Subcutaneous abdominal adipose tissue (tissue), 5 donors: ENCODE results near the gene ACO1.

Experiments used
- H3K27ac ChIP-seq: one replicate; pipeline ENCODE4 v1.7.0; 2013; ENCODE audit warnings: low read depth, mild to moderate bottlenecking, inconsistent platforms, low read length, moderate library complexity
- H3K27me3 ChIP-seq, 5 donors: one replicate each; pipeline ENCODE4 v1.7.0; 2013; ENCODE audit warnings: low read length in 5 of 5, inconsistent platforms in 1 of 5; ENCODE audit not compliant: control insufficient read depth in 5 of 5, insufficient read depth in 4 of 5
- H3K36me3 ChIP-seq, 5 donors: one replicate each; pipeline ENCODE4 v1.7.0; 2013; ENCODE audit warnings: low read length in 5 of 5; ENCODE audit not compliant: control insufficient read depth in 5 of 5, insufficient read depth in 5 of 5
- H3K4me1 ChIP-seq, 5 donors: one replicate each; pipeline ENCODE4 v1.7.0; 2013; ENCODE audit warnings: low read length in 5 of 5, mild to moderate bottlenecking in 3 of 5, moderate library complexity in 1 of 5; ENCODE audit not compliant: control insufficient read depth in 5 of 5, insufficient read depth in 5 of 5
- H3K4me3 ChIP-seq, 5 donors: one replicate each; pipeline ENCODE4 v1.7.0; 2013; ENCODE audit warnings: low read length in 5 of 5, low read depth in 1 of 5
- H3K9ac ChIP-seq, 5 donors: one replicate each; pipeline ENCODE4 v1.7.0; 2013; ENCODE audit warnings: low read length in 5 of 5, mild to moderate bottlenecking in 4 of 5, moderate library complexity in 3 of 5
- H3K9me3 ChIP-seq, 5 donors: one replicate each; pipeline ENCODE4 v1.7.0; 2013; ENCODE audit warnings: low read length in 5 of 5; ENCODE audit not compliant: control insufficient read depth in 5 of 5
- donor health status: healthy.
- donor health status: healthy.
- donor health status: healthy.
- donor health status: healthy.
- donor health status: healthy.

The ACO1 gene

DNA sequence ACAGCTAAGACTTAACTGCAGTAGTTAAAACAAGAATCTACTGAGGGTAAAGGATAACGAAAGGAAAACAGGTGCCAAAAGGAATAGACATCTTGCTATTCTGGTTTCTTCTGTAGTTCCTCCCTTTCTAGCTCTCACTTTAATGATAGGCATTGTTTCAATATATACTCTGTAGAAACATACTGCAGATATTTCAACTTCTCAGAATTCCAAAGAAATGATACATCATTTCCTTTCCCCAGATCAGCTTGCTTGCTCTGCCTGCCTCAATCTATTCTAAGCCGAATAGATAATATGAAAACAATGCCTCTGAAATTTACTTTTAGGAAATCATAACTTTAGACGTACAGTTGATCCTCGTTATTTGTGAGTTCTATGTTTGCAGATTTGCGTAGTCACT, 46.3 kb downstream of the ACO1 start:
- Histone ChIP-seq H3K27ac (peak overlapping the region; percentile 54), H3K4me1 (peaks cover 0 to 33% (median 31%) of the 10 kb centered on the region in 5 donors), H3K27me3 (no peaks in the 10 kb centered on the region), H3K4me3 (no peak overlapping the region), H3K9ac (no peak overlapping the region), H3K36me3 (peaks cover 50 to 91% (median 70%) of the 10 kb centered on the region in 5 donors), H3K9me3 (no peaks in the 10 kb centered on the region)

DNA sequence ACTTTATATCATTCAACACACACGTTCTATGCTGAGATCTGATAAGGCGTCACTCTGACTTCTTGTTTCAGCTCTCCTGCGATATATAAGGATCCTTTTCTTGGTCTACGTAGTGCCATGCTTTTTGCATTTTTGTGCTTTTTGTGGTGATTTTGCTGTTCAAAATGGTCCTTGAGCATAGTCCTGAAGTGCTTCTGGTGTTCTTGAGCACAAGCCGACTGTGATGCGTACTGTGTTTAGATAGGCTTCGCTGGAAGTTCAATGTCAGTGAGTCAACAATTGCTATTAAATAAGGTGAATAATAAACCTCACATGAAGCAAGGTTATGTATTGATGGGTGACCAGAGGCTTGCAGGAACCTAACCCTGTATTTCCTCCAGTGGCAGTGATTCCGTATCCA, 46.8 kb downstream of the ACO1 start:
- Histone ChIP-seq H3K4me1 (peaks cover 0 to 30% (median 26%) of the 10 kb centered on the region in 5 donors), H3K4me3 (no peak overlapping the region), H3K9ac (no peak overlapping the region), H3K27ac (peak overlapping the region; percentile 54), H3K27me3 (no peaks in the 10 kb centered on the region), H3K36me3 (peaks cover 54 to 91% (median 74%) of the 10 kb centered on the region in 5 donors), H3K9me3 (no peaks in the 10 kb centered on the region)

DNA sequence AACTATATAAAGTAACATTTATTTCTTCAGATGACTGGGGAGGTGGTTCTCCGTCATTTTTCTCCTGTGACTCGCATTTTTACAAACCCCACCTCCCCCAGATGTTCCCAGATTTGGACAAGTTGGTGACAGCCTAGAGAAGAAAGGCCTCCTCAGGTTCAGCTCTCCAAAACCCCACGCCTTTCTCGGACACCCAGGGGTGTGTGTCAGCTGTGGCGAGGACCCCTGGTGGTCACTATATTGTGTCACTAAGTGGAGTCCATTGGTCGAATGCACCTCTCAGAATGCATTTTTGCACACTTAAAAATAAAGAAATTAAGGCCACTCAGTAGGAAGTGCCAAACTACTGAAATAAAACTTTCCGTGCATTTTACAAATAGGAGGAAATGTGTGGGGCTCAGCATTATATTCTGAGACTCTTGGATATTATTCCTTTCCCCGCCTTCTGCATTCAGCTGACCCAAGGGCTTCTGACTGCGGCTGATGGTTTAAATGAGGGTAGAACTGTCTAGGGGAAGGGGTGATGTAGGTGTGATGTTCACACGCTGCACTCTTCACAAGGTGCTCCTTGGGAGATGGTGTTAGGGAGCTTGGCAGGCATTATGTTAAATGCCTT, 47.6 kb downstream of the ACO1 start:
- Histone ChIP-seq H3K27me3 (no peaks in the 10 kb centered on the region), H3K4me3 (no peak overlapping the region), H3K36me3 (peaks cover 63 to 92% (median 77%) of the 10 kb centered on the region in 5 donors), H3K4me1 (peaks cover 0 to 23% (median 18%) of the 10 kb centered on the region in 5 donors), H3K9me3 (no peaks in the 10 kb centered on the region), H3K27ac (no peak overlapping the region), H3K9ac (no peak overlapping the region)

DNA sequence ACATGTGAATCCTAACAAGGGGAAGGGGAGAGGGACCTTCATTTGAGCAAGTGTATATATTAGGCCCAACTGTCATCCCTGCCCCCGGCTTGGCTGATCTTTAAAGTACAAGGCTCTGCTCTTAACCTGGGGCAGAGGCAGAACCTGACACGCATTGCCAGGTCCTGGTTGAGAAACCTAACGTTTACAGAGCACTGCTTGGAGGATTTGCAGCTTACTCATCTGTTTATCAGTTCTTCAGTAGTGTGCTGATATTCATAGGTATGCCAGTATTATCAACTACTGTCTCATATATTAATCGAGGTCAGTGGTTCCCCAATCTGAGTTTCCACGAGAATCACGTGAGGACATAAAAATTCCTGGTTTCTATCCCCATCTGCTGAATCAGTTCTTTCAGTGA, 50.4 kb downstream of the ACO1 start:
- Histone ChIP-seq H3K4me1 (peaks cover 0 to 15% (median 12%) of the 10 kb centered on the region in 5 donors), H3K36me3 (peaks cover 75 to 95% (median 88%) of the 10 kb centered on the region in 5 donors)

DNA sequence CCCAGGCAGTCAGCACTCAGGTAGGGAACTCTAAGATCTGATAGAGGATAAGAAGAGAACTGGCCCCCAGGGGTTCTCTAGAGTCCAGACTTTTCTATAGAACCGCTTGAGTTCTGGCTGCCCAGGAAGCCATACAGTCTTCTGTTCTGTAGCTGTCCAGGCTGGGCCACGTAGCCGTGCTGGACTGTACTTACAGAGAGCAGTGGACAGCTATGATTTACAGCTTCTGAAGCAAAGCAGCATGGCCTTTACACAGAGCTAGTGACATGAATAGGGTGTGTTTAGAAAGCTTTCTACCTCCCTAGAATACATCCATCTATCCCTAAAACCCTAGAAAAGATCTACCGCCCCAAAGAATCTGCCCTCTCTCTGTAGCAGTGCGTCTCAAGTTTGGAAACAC, 57.2 kb downstream of the ACO1 start:
- H3K9ac ChIP-seq: peak overlapping the region in 1 of 5 donors; percentile 20
- H3K4me3 ChIP-seq: no peak overlapping the region
- H3K9me3 ChIP-seq: no peaks in the 10 kb centered on the region
- H3K27ac ChIP-seq: no peak overlapping the region
- H3K36me3 ChIP-seq: peaks cover 47 to 74% (median 65%) of the 10 kb centered on the region in 5 donors
- H3K27me3 ChIP-seq: no peaks in the 10 kb centered on the region
- H3K4me1 ChIP-seq: no peaks in the 10 kb centered on the region

More for the DNA sequence above, 50.4 kb downstream of the ACO1 start:
- H3K27me3 ChIP-seq: no peaks in the 10 kb centered on the region
- no peak overlapping the region for H3K9ac ChIP-seq
- no peaks in the 10 kb centered on the region for H3K9me3 ChIP-seq
- H3K4me3 ChIP-seq: no peak overlapping the region
- peak overlapping the region; percentile 35 for H3K27ac ChIP-seq

DNA sequence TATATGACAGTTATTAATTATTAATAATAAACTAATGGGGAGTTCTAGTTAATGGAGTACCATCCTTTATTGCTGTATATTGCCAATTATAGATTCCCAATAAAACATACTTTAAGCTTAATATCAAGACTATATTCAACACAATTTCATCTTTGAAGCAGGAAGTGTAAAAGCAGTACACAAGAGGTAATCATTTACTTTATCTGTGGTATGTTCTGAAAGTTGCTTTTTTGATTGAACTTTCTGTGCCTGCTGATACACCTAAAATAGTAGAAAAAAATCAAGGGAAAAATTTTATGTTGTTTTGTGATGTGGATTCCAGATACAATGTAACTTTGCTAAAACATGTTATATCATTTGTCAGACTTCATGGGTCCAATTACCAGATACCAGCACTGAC, 58.0 kb downstream of the ACO1 start:
- Histone ChIP-seq H3K9ac (no peak overlapping the region), H3K4me3 (no peak overlapping the region), H3K27ac (no peak overlapping the region), H3K36me3 (peaks cover 47 to 74% (median 63%) of the 10 kb centered on the region in 5 donors), H3K4me1 (no peaks in the 10 kb centered on the region), H3K27me3 (no peaks in the 10 kb centered on the region), H3K9me3 (no peaks in the 10 kb centered on the region)

DNA sequence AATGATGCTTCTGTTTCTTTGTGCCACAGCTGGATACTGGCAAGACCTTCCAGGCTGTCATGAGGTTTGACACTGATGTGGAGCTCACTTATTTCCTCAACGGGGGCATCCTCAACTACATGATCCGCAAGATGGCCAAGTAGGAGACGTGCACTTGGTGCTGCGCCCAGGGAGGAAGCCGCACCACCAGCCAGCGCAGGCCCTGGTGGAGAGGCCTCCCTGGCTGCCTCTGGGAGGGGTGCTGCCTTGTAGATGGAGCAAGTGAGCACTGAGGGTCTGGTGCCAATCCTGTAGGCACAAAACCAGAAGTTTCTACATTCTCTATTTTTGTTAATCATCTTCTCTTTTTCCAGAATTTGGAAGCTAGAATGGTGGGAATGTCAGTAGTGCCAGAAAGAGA, 65.5 kb downstream of the ACO1 start:
- no peaks in the 10 kb centered on the region for H3K27me3 ChIP-seq
- no peak overlapping the region for H3K4me3 ChIP-seq
- no peak overlapping the region for H3K27ac ChIP-seq
- peaks cover 36 to 78% (median 72%) of the 10 kb centered on the region in 5 donors for H3K36me3 ChIP-seq
- peaks cover 0 to 6% (median 0%) of the 10 kb centered on the region in 5 donors for H3K4me1 ChIP-seq
- H3K9me3 ChIP-seq: no peaks in the 10 kb centered on the region
- H3K9ac ChIP-seq: no peak overlapping the region

DNA sequence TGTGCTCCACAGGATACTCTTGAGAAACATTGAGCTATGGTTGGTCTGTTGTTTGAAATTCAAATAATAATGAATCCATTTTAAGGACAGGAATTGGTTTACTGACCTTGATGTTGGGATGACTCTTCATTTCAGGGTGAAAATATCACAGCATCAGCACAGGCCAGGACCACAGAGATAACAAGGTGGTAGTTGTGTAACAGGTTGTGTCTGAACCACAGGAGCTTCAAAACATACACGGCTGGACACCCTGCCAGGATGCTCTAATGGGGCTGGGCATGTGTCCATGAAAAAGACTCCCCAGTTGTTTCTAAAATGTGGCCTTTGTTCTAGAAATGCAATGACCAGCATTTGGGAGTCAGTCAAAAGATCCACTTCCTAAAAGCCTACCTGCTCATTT, 69.8 kb downstream of the ACO1 start:
- Histone ChIP-seq H3K9ac (no peak overlapping the region), H3K36me3 (peaks cover 32 to 79% (median 63%) of the 10 kb centered on the region in 5 donors), H3K9me3 (no peaks in the 10 kb centered on the region), H3K4me3 (no peak overlapping the region), H3K4me1 (peaks cover 0 to 9% (median 3%) of the 10 kb centered on the region in 5 donors), H3K27ac (peak overlapping the region; percentile 65), H3K27me3 (no peaks in the 10 kb centered on the region)

DNA sequence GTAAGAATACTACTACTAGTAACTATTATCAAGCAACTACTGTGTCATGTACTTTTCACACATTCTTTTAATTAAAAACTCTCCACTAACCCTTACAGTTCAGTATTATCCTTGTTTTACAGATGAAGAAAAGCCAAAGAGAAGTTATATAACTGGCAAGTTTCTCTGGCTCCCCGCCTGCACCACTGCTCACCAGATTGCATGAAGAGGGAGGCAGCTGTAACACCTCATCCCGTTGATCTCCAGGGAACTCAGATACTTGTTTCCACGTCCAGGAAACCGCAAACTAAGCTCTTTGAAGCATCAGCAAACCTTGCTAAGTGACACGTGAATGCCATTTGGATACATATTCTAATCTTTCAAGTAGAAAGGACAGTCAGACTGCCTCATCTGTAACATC, 71.3 kb downstream of the ACO1 start:
- H3K4me3 ChIP-seq: no peak overlapping the region
- peaks cover 0 to 9% (median 3%) of the 10 kb centered on the region in 5 donors for H3K4me1 ChIP-seq
- H3K9me3 ChIP-seq: no peaks in the 10 kb centered on the region
- H3K36me3 ChIP-seq: peaks cover 26 to 73% (median 48%) of the 10 kb centered on the region in 5 donors
- no peak overlapping the region for H3K9ac ChIP-seq
- H3K27ac ChIP-seq: peak overlapping the region; percentile 55
- no peaks in the 10 kb centered on the region for H3K27me3 ChIP-seq

DNA sequence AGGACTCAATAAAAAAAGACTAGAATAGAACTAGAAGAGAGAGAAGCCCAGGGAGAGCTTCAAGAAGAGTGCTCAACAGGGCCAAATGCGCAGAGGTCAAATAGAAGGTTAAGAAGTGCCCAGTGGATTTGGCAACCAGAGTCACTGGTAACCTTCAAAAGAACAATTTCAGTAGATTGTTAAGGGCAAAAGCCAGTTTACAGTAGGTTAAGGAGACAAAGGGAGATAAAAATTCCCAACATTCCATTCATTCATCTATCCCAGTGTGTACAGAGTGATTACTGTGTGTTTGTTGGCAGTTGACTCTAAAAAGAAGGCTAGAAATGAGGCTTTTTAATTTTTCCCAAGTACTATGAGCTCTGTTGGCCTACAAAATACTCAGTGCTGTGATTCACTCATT, 72.1 kb downstream of the ACO1 start:
- Histone ChIP-seq H3K9ac (no peak overlapping the region), H3K36me3 (peaks cover 19 to 64% (median 40%) of the 10 kb centered on the region in 5 donors), H3K4me1 (peaks cover 0 to 9% (median 3%) of the 10 kb centered on the region in 5 donors), H3K27me3 (no peaks in the 10 kb centered on the region), H3K9me3 (no peaks in the 10 kb centered on the region), H3K27ac (peak overlapping the region; percentile 33), H3K4me3 (no peak overlapping the region)
